Vagina (tissue), 2 donors: Measurements from ENCODE around the gene HIVEP2.
A peak's percentile ranks its signal among the peaks of the same experiment; 100 is the strongest.

Source experiments
- CTCF ChIP-seq, 3 experiments: fragments of 450-650 bp in 2 of 3; fragments of 200-600 bp in 1 of 3; sonication (generic) in 1 of 3; IDR thresholded peaks; one replicate each; pipeline ENCODE4 v1.5.1; 2017 to 2019; ENCODE audit warnings: antibody characterized with exemption in 3 of 3, mild to moderate bottlenecking in 2 of 3, moderate library complexity in 2 of 3
- POLR2AphosphoS5 ChIP-seq, 2 donors: sonication (generic); formaldehyde crosslinking; IDR thresholded peaks; one replicate each; pipeline ENCODE4 v1.9.0; 2017; ENCODE audit warnings: antibody characterized with exemption in 2 of 2, mild to moderate bottlenecking in 2 of 2, low read depth in 1 of 2; ENCODE audit not compliant: insufficient read depth in 1 of 2

DNA sequence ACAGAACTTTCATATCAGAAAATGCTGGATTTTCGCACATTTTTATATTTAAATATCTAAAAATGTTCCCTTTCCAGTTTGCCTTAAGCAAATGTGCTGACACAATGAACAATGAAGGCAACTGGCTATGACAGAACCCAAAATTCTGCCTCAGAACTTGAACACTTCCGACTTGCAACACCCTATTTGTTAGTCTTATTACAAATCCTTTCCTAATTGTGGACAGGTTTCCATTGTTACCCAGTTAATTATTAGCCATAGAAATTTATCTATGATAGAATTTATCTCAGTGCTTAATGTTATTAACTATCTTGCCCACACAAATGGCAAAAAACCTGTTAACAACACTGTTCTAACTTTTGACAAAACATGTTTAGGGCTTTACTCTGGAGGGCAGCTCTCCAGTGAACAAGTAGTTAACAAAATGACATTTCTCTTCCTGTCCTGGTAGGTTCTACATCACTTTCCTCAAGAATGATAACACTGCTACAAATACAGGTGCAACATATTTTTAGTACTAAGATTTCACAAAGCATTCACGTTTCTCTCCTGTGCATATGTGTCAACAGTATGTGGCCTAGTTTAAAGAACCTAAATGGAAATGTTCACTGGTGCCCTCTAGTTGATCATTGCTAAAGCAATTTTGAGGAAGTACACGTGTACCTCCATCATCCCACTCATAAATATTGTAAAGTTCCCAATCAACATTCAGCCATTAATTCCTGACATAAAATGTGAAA, 58.4 kb downstream of the HIVEP2 start:
- TF ChIP-seq CTCF (IDR thresholded peaks at IDR 0.05) (peak in 1 of 3 experiments; percentile 26), POLR2AphosphoS5 (IDR thresholded peaks at IDR 0.05; ENCODE audit: insufficient read depth in 1 of 2, low read depth in 1 of 2) (no peak)
